UCSD-AML1 (cell line): ENCODE measurements around the gene GALR2.
"Not testable (repeated sequence)": the region's sequence is repeated elsewhere in the genome, so short reads cannot be mapped to it uniquely, and the experiment has no call there.

Experiments
- DNase-seq: peaks from one replicate; lab custom pipeline; 2025; ENCODE audit not compliant: unreplicated experiment; lab: John Stamatoyannopoulos, UW

The GALR2 gene

GRCh38 chr17:76049836-76050537 lies 24.6 kb upstream of the GALR2 start:
- no peak for DNase-seq

GRCh38 chr17:76050538-76051467 lies 23.8 kb upstream of the GALR2 start:
- DNase-seq: no peak

- no peak for DNase-seq
Observed at GRCh38 chr17:76051561-76051960, 23.0 kb upstream of the GALR2 start.

GRCh38 chr17:76053246-76054111 lies 21.1 kb upstream of the GALR2 start:
- no peak for DNase-seq

DNA sequence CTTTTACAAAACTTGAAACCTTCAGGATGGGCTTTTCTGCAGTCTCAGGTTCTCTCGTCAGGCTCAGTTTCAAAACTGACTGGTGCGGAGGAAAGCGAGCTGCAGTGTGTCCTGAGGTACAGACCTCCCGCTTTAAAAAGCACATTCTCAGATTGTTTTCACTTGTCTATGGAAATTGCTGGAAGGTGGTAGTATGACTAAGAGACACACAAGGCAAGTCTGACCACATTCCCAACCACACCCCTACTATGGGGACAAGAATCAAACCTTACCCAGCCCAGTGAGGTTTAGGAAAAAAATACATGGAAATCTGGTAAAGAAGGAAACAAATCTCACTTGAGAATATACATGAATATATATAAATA lies 20.5 kb upstream of the GALR2 start:
- no peak for DNase-seq

- DNase-seq: no peak
Observed at GRCh38 chr17:76056882-76057281, 17.7 kb upstream of the GALR2 start.

DNA sequence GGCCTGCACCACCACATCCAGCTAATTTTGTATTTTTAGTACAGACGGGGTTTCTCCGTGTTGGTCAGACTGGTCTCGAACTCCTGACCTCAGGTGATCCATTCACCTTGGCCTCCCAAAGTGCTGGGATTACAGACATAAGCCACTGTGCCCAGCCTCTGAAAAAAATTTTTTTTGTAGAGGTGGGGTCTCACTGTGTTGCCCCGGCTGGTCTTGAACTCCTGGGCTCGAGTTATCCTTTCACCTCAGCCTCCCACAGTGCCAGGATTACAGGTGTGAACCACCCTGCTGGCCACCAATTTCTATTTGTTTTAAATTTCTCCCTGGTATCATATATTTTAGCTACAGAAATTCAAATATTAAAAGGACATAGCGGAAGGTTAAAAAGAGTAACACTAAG lies 16.3 kb upstream of the GALR2 start:
- not testable (repeated sequence) for DNase-seq

- no peak for DNase-seq
Observed at GRCh38 chr17:76063875-76064546, 10.6 kb upstream of the GALR2 start.

DNA sequence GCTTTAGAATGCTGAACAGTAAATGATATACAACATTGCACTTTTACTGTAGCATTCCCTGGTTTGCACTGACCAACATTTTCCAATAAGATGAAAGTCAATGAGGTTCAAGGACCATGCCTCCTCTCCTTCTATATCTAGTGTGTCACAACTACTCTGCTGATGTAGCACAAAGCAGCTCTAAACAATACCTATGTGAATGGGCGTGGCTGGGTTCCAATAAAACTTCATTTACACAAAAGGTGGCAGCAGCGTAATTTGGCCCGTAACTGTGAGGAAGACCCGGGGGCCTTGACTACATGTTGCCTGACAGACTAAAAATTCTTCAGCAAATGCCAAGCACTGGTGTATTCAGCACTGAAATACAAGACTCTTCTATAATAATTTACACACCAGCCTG lies 8.8 kb upstream of the GALR2 start:
- DNase-seq: no peak

DNA sequence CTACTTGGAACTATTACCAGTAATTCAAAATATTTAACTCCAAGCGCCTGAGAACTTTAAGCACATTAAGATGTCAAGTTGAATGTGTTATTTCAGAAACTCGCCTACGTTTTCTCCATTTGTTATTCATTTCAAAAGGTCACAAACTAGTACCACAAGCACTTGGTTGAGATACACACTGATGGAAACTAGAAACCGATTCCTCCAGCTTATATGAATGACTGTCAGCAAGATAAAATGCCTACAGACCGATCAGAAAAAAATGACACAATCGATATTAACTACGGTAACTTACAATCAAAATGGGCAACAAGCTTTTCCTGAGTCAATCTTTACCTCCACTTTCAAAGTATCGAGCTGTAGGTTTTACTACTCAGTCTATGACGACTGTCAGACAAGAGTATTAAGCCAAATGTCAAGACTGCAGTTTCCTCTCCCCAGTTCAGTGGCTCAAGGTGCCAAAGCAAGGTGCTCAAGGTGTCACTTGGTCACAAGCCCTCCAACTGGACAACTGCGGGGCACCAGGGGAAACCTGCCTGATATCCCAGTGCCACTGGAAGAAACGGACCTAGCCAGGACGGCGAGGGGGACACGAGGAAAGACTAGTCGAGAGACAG lies 2.9 kb upstream of the GALR2 start:
- DNase-seq: no peak

GRCh38 chr17:76072148-76072858 lies 2.3 kb upstream of the GALR2 start, which contains the start of gene SRP68:
Gene SRP68 (minus strand): TSS chr17:76072517. CDS start chr17:76072491, 26 bp downstream.
- DNase-seq: peak; percentile 92

DNA sequence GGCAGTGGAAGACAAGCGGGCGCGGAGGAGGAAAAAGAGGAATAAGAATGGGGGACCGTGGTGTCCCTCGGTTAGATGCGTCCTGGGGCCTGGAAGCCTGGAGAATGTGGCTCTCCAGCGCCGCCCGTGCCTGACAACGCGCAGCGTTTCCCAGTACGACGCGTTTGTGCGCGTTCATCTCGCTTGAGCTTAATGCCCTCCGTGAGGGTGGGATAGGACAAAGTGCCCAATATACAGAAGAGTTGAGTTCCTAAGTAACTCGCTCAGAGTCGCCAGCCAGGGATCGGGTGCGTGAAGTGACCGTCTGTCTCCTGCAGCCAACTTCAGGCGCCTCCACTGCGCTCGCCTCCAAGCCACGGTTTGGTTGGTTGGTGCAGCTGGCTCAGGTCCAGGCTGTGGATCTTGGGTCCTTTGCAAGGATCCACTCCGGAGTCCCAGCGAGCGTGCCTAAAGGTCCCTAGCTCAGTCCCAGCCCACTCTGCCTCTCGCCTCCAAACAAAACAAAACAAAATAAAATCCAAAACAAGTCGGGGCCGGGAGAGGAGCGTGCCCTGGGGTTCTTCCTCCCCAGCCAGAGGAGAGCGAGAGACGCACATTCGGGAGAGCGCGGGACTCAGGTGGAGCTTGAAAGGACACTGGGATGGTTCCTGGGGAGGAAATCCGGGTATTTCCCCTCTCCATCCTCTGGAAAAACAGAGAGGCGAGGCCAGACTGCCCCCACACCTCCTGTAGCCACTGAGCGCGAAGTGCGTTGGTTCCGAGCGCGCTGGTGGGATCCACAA lies 974 bp downstream of the GALR2 start:
- no peak for DNase-seq

DNA sequence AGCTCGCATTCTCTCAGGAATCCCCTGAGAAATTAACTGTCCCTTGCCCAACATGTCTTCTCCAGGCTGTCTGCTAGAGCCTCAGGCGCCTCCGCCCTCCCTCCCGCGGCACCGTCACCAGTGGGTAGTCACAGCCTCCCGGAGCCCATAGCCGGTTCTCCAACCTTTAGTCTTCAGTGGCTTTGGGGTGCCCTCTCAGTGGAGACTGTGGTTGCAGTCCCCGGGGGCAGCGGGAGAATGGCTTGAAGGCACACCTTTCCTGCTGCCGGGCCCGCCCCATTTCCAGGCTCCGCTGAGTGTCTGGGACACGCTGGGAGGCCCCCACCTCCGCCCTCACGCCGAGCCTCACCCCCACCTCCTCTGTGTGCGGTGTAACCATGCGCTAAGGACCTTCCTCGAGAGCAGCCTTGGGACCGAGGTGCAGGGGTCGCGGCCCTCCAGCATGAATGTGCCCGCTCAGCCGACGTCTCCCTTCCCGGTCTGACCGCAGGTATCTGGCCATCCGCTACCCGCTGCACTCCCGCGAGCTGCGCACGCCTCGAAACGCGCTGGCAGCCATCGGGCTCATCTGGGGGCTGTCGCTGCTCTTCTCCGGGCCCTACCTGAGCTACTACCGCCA lies 1.7 kb downstream of the GALR2 start:
- DNase-seq: no peak

GRCh38 chr17:76076765-76077583 lies 2.4 kb downstream of the GALR2 start:
- DNase-seq: no peak

DNA sequence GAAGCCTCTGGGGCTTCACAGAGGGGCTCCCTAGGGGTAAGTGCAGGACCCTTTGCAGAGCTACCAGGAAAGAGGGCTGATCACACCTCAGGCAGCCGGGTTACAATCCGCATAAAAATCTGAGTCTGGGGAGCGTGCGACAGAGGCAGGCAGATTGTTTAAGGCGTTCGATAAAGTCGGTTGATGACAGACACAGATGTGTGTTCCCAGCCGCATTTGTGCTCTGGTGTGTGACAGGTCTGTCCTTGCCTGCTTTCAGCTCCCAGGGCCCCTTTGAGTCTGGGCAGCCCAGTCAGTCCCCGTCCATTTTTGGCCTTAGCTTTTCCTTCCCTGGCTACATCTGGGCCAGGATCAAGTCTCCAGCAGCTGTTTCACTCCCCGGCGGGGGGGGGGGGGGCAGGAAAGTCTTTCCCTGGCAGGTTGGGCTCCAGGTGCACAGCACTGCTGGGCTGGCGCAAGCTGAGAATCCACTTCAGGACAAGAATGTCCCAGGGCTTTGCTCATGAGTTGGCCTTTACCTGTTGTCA lies 3.1 kb downstream of the GALR2 start:
- no peak for DNase-seq

- not testable (repeated sequence) for DNase-seq
Observed at GRCh38 chr17:76078370-76078769, 3.8 kb downstream of the GALR2 start.

DNA sequence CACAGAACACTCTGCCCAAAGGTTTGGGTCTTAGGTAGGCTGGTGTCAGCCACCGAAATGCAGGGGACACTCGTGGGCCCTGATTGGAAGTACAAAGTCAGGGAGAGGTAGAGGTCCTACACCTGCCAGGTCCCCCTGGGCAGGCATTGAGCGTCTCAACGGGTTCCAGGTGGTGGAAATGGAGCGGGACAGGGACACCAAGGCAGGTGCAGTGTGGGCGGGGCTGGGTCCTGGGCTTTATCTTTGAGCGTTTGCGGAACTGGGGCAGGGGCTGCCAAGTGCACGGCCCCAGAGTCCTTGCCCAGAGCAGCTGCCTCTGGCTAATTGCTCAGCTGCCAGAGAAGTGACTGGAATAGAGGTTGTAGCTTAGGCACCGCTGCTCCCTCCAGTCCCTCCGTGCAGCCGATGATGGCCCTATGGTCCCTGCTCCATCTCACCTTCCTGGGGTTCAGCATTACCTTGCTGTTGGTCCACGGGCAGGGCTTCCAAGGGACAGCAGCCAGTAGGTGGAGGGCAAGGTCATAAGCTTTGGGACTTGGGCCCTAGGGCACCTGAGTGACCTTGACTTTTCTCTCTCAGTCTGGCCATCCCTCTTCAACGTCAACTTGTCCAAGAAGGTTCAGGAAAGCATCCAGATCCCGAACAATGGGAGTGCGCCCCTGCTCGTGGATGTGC lies 4.4 kb downstream of the GALR2 start, which contains the start of gene ZACN:
TSS of gene ZACN (plus strand) at position 323 of the 675 bp plus-strand sequence. CDS start at position 406, 83 bp downstream.
- DNase-seq: no peak
